NCI-H460 (cell line): ENCODE measurements around the gene INPPL1. TPM values are rescaled to one million over a fixed set of nuclear protein-coding genes. Genes with fewer than 3 reads are reported as not detected.

Experiments used
- DNase-seq: peaks from one replicate; pipeline ENCODE4 v3.0.0-alpha.2; 2016; ENCODE audit warnings: low read depth; ENCODE audit errors: extremely low read depth
- total RNA-seq: library from RNA; depleted of rRNA; stranded (reverse); fragments of >200 nt; shearing (Covaris generic); gene quantifications from 2 replicates; pipeline ENCODE4 v1.2.3, GENCODE V29; 2014; rRNA removed

The INPPL1 gene
- total RNA-seq, 1 experiment from 2014 or later, result 55.6 TPM

- DNase-seq, result no peak
Measured at GRCh38 chr11:72274435-72274834, 49.9 kb downstream of the INPPL1 start.

- DNase-seq, result no peak
Measured at GRCh38 chr11:72278905-72279304, 54.3 kb downstream of the INPPL1 start.

GRCh38 chr11:72280037-72280436 is 55.5 kb downstream of the INPPL1 start:
- no peak for DNase-seq

GRCh38 chr11:72280726-72281315 is 56.3 kb downstream of the INPPL1 start:
- no peak for DNase-seq

DNA sequence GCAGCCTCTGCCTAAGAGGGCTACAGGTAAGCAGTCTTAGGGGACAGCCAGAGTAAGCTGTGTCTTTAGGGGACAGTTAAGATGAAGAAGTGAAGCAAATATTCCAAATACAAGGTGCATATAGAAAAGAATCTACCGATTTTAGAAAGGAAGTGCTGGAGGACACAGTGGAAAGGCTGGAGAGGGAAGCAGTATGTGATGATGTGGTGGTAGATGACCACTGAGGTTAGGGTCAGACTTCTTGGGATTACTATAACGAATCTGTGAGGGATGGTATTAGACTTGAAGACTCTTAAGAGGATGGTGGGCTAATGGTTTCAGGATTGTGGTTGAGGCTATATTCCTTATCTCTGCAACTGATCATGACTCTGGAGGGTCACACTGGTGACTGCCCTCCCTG is 59.4 kb downstream of the INPPL1 start:
- DNase-seq, result no peak

GRCh38 chr11:72287293-72287692 is 62.7 kb downstream of the INPPL1 start:
- no peak for DNase-seq

Other genes starting within 250 kb of the INPPL1 start
- gene IL18BP, start 225.9 kb upstream of the INPPL1 start, total RNA-seq, result 2.3 and 2.4 TPM in 2 replicates
- 48.8 and 57.0 TPM in 2 replicates for gene NUMA1, start 144.2 kb upstream of the INPPL1 start, total RNA-seq
- gene LRRC51, start 143.9 kb upstream of the INPPL1 start, total RNA-seq, result 6.7 and 7.5 TPM in 2 replicates
- 49.7 and 51.6 TPM in 2 replicates for gene LAMTOR1, start 121.5 kb upstream of the INPPL1 start, total RNA-seq
- not detected in 2 replicates for gene TOMT, start 118.8 kb upstream of the INPPL1 start, total RNA-seq
- gene ANAPC15, start 112.1 kb upstream of the INPPL1 start, total RNA-seq, result 30.9 and 37.6 TPM in 2 replicates
- not detected in 2 replicates for gene FOLR3, start 89.0 kb upstream of the INPPL1 start, total RNA-seq
- not detected in 2 replicates for gene FOLR1, start 32.6 kb upstream of the INPPL1 start, total RNA-seq
- not detected in 2 replicates for gene FOLR2, start 8.0 kb upstream of the INPPL1 start, total RNA-seq
- not detected in 2 replicates for gene PHOX2A, start 19.4 kb downstream of the INPPL1 start, total RNA-seq
- gene CLPB, start 209.8 kb downstream of the INPPL1 start, total RNA-seq, result 27.3 and 31.5 TPM in 2 replicates